ENCODE results near the gene LRRK1.

- TF ChIP-seq, protein P1, sequence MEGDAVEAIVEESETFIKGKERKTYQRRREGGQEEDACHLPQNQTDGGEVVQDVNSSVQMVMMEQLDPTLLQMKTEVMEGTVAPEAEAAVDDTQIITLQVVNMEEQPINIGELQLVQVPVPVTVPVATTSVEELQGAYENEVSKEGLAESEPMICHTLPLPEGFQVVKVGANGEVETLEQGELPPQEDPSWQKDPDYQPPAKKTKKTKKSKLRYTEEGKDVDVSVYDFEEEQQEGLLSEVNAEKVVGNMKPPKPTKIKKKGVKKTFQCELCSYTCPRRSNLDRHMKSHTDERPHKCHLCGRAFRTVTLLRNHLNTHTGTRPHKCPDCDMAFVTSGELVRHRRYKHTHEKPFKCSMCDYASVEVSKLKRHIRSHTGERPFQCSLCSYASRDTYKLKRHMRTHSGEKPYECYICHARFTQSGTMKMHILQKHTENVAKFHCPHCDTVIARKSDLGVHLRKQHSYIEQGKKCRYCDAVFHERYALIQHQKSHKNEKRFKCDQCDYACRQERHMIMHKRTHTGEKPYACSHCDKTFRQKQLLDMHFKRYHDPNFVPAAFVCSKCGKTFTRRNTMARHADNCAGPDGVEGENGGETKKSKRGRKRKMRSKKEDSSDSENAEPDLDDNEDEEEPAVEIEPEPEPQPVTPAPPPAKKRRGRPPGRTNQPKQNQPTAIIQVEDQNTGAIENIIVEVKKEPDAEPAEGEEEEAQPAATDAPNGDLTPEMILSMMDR (IDR thresholded peaks at IDR 0.05): no peak
- no peak for TF ChIP-seq POLR2A (IDR thresholded peaks at IDR 0.05)
Observed at GRCh38 chr15:101049856-101050622, 130.9 kb downstream of the LRRK1 start.

Data from sigmoid colon (tissue), 3 donors.